Stimulated activated CD8-positive, alpha-beta memory T cell treated with anti-CD3 and anti-CD28 coated beads, Interleukin-12 subunit alpha, Interleukin-12 subunit beta, amount 100 ng/mL, for 1 hour (primary cell): ENCODE results near the gene NRXN3.

Experiments used
- DNase-seq: peaks from one replicate; pipeline ENCODE4 v3.0.0-alpha.2; 2020; ENCODE audit warnings: low read depth

Gene NRXN3

DNA sequence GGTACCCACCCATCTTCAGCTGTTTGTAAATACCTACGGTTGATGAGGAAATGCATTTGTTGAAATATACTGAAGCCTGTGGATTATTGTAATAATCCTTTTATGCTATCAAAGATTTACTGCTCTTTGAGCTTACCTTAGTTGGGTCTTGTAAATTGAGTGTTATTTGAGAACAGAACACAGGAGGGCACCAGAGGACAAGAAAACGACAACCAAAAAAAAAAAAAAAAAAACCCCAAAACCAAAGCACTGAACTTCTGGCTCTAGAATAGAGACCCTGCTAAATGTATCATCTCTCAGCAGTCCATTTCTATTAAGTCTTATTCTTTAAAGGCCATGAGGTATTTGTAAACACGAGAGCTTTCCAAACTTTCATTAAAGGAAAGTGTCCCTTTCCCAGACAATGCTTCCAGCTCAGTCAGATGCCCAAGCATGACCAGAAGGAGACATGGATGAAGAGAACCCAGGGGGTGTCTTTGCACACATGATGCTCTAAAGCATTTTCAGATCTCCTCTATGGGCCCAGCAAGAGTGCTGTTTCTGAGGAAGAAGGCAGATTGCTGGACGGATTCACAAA, 763.9 kb downstream of the NRXN3 start:
- DNase-seq = no peak

GRCh38 chr14:78946949-78947348, 776.8 kb downstream of the NRXN3 start:
- DNase-seq = no peak

- DNase-seq = no peak
Measured at GRCh38 chr14:78947681-78948080, 777.5 kb downstream of the NRXN3 start.

- DNase-seq = no peak
Measured at GRCh38 chr14:78950649-78951048, 780.5 kb downstream of the NRXN3 start.

GRCh38 chr14:78951602-78952001, 781.4 kb downstream of the NRXN3 start:
- DNase-seq = no peak

- peak; percentile 15 for DNase-seq
Measured at GRCh38 chr14:78959674-78960264, 789.6 kb downstream of the NRXN3 start.

- DNase-seq = no peak
Measured at GRCh38 chr14:78967111-78967809, 797.1 kb downstream of the NRXN3 start.

DNA sequence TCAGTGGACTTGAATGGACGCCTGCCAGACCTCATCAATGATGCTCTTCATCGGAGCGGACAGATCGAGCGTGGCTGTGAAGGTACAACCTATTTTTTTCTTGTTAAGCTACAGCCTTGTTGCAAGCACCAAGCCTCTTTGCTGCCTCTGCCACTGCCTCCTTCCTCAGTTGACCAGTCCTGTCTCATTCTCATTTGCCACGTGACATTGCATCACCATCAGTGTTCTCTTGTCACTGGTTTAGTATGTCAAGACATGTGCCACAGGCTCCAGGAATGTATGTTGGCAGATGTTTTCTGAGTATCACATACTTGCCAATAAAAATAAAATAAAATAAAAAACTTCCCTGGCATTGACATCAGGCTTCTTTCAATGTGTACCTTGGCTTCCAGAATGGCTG, 798.1 kb downstream of the NRXN3 start:
- DNase-seq = no peak

DNA sequence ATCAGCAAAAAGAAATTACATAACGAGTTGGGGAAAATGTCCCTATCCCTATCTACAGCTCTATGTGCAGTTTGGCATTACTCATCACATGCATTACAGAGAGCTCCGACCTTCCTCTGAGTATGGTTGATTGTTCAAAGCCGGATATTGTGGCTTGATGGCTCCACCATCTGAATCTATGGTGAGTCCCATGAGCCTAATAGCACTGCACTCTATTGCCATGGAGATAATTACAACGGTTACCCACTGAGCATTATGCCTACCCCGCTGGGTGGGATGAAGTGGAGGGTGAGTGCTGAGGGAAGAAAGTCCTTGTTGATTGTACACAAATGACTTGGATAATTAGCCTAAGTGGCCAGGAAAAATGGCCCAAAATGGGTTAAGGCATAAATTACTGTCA, 800.5 kb downstream of the NRXN3 start:
- DNase-seq = no peak

DNA sequence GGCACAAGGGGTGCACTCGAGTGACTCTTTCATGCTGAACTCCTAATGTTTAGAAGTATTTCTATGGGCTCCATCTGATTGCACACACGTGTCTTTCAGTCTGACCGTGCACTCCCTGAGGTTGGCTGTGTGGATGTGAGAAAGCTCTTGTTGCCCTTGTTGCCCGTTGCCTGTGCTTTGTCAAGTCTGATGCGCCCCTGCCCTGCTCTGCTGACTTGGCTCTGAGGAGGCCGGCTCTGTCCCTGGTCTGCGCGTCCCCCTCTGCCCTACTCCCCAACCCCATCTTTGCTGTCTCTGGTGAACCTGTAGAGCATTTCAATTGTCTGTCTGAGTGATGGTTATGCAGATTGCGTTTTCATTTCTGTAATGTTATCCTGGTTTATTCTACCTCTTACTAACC, 802.3 kb downstream of the NRXN3 start:
- no peak for DNase-seq

- DNase-seq = no peak
Measured at GRCh38 chr14:78974691-78975090, 804.5 kb downstream of the NRXN3 start.

DNA sequence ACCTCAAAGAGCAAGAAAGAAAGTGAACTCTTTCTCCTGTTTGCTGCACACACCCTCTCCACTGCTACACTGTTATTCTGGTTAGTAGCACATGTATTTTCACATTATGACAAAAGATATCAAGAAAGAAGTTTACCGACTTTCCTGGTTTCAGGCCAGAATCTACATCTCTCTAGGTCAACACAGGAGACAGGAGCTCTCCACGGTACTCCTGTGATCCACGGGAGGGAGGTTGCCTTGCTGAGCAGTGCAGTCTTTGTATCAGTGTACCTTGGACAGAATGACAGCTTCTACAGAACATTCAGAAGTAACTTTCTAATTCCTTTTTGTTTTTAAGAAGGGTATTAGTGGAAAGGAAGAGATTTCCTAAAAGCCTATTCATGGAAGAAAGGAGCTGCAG, 805.6 kb downstream of the NRXN3 start:
- DNase-seq = no peak

DNA sequence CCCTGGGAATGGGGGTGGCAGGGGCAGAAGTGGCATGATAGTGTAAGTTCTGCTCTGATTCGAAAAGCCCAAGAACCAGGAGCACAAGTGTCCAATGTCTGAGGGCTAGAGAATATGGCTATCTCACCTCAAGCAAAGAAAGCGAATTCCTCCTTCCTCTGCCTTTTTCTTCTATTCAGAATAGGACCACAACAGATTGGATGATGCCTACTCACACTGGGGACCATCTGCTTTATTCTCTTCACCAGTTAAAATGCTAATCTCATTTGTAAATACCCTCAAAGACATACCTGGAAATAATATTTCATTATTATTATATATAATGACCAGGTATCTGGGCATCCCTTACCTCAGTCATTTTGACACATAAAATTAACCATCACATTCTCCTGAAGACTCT, 808.7 kb downstream of the NRXN3 start:
- DNase-seq = no peak

GRCh38 chr14:78982551-78982950, 812.4 kb downstream of the NRXN3 start:
- DNase-seq = no peak

DNA sequence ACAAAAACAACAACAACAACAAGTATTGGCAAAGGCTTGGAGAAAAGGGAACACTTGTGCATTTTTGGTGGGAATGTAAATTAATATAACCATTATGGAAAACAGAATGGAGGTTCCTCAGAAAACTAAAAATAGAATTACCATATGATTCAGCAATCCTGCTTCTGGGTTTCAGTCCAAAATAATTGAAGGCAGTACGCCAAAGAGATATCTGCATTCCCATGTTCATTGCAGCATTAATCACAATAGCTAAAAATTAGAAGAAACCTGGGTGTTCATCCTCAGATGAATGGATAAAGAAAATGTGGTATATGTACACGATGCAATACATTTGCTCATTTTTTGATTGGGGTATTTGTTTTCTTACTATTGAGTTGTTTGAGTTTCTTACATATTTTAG, 813.0 kb downstream of the NRXN3 start:
- no peak for DNase-seq

DNA sequence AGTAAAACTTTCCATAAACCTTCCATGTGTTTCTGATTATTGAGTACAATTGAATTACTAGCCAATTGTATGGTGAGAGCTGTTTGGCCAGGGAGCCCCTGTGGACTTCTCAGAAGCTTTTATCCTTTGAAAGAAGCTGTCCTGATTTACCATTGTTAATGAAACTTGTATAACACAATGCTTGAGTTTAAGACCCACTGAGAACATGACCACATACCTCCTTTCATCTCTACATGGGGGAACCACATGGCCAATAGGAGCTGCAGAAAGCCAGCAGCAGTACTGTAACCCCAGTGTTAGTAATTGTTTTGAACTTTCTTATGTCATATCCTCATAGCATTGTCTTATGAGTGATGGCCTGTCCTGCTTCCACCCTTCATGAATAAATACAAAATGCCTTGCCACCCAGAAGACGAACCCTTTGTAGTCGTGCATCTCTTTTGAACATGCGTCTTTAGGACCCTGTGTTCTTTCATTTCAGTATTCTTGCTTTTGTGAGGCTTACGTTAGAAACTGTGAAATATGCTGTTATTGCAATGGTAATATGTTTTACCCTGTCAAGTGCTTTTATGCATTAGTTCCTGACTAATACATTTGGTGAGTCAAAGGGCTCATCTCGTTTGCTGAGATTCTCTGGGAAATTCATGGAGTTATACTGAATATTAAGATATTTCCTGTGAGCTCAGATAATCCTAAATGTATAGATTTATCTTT, 815.7 kb downstream of the NRXN3 start:
- no peak for DNase-seq

GRCh38 chr14:78986989-78987388, 816.8 kb downstream of the NRXN3 start:
- DNase-seq = no peak

DNA sequence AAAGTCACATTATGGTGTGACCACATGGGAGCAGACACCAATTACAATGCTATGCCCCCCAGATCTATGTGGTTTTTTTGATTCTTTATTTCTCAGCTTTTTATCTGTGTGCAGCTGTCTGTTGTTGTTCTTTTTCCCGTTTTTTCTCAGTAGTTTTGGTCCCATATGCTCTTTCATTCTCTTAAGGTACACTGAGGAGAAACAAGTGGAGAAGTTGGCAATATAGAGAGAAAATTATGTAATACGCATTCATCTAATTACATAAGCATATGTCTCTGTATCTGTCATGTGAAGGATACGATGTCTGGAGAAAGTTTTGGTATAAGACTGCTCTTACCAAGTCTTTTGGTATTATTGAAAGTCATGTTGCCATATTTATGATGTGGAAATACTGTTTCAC, 819.0 kb downstream of the NRXN3 start:
- DNase-seq = no peak

DNA sequence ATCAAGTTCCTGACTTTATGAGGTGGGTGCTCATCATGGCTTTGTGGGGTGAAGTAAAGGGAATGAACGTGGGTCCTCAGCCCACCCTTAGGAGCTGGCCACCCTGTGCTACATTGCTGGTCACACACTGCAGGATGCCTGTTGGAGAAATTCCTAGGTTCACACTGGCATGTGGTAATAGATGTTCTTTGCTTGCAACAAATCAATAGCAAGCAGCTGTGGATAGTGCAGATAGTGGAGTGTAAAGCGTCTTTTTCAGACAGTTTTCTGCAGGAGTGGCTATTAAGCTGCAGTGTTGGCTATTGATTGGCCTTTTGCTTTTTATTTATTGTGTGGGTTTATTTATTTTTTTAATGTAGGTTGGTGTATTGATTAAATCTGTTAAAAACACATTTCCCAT, 822.7 kb downstream of the NRXN3 start:
- DNase-seq = no peak

- no peak for DNase-seq
Measured at GRCh38 chr14:78997811-78998210, 827.6 kb downstream of the NRXN3 start.

GRCh38 chr14:79009286-79009685, 839.1 kb downstream of the NRXN3 start:
- DNase-seq = no peak

DNA sequence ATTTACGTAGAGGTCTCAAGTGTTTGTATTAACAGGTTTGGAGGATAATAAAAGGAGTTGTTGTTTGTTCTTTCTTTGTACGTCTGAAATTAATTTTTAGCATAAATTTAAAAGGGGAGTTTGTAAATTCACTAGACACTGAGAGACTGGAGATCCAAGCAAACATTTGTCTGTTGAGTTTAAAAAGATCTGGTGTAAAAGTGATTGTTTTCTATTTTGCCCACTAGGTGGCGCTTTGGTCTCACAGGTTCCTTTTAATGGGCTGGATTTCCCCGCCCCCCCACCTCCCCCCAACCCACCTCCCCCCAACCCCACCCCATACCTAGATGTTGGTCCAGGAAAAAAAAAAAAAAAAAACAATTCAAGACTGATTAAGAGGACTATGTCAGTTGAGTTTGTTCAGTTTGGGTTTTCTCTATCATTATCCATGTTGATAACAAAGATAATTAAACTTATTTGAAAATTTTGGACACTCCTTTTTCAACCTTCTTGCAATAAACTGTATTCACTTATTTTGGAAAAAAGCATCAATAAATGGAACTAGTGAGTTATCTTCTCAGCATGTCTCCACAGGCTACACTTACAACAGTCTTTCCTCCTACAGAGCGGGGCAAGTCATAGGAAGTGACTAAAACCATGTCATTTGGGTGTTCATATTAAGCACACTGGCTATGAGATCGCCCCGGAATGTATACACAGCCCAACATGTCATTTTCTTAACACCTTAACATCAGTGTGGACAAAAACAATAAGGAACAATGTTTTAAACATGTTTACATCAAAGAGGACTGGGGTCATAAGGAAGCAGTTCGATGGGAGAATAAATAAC, 841.1 kb downstream of the NRXN3 start:
- DNase-seq = no peak

GRCh38 chr14:79011920-79012204, 841.7 kb downstream of the NRXN3 start:
- no peak for DNase-seq
